ENCODE results near the gene TH.

DNA sequence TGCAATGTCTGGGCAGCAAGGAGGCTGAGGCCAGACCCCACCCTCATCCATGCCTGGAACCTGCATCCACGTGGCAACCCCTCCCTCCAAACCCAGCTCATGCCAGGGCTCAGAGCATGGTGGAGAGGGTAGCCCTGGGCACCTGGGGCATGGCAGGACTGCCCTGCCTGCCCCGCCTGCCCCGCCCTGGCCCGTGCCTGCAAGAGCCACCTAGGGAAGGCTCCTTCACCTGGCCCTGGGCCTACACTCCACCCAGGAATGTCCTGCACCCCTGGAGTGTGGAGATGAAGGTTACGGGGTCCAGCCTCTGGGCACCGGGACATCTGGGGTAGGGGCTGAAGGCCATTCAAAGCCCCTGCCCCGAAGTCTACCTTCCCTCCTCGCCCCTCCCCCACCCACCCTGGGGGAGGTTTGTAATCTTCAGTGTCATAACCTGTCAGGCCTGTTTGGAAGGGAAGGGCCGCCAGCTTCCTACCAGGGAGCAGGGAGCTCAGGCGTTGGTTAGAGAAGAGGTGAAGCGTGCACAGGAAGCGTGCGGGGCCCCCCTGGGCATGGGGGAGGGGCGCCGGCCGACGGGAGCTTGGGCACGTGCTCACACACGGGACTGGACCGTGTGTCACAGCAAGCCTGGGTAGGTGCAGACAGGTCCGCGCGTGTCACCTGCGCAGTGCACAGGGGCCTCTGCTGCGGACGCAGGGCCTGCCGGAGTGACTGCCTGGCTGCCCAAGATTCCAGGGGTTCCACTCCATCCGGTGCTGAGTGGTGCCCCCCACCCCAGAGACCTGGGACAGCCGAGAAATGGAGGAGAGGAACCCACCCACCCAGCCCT lies 30.7 kb upstream of the TH start:
- TF ChIP-seq, protein P1, sequence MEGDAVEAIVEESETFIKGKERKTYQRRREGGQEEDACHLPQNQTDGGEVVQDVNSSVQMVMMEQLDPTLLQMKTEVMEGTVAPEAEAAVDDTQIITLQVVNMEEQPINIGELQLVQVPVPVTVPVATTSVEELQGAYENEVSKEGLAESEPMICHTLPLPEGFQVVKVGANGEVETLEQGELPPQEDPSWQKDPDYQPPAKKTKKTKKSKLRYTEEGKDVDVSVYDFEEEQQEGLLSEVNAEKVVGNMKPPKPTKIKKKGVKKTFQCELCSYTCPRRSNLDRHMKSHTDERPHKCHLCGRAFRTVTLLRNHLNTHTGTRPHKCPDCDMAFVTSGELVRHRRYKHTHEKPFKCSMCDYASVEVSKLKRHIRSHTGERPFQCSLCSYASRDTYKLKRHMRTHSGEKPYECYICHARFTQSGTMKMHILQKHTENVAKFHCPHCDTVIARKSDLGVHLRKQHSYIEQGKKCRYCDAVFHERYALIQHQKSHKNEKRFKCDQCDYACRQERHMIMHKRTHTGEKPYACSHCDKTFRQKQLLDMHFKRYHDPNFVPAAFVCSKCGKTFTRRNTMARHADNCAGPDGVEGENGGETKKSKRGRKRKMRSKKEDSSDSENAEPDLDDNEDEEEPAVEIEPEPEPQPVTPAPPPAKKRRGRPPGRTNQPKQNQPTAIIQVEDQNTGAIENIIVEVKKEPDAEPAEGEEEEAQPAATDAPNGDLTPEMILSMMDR (IDR thresholded peaks at IDR 0.05; ENCODE audit: low read length), result no peak
- TF ChIP-seq EZH2 (optimal IDR thresholded peaks at IDR 0.05; ENCODE audit: low read depth, low read length), result no peak
- TF ChIP-seq EZH2phosphoT487 (IDR thresholded peaks at IDR 0.05; ENCODE audit: low read length), result no peak

All from MM.1S (cell line).